Measurements from ENCODE around the gene C1QTNF1. TPM values are rescaled to one million over a fixed set of nuclear protein-coding genes. Genes with fewer than 3 reads are reported as not detected.

The C1QTNF1 gene
- total RNA-seq, 4 donors from 2014 or later = 6.3 to 20.6 (median 14.3) TPM

- H3K4me1 ChIP-seq = peaks cover 0 to 24% (median 5%) of the 10 kb centered on the region in 4 donors
- H3K36me3 ChIP-seq = peaks cover 0 to 73% (median 0%) of the 10 kb centered on the region in 3 donors
- H3K27me3 ChIP-seq = no peaks in the 10 kb centered on the region
- no peak overlapping the region for H3K4me3 ChIP-seq
- H3K9me3 ChIP-seq = no peaks in the 10 kb centered on the region
- no peak for TF ChIP-seq CTCF (IDR thresholded peaks at IDR 0.05)
- no peak for TF ChIP-seq POLR2A (IDR thresholded peaks at IDR 0.05)
- no peak overlapping the region for H3K27ac ChIP-seq
- no peak for DNase-seq
These were observed 56.9 kb downstream of the C1QTNF1 start for GRCh38 chr17:79080761-79081290.

- H3K4me3 ChIP-seq = no peak overlapping the region
- H3K36me3 ChIP-seq = peaks cover 0 to 79% (median 0%) of the 10 kb centered on the region in 3 donors
- H3K4me1 ChIP-seq = peaks cover 0 to 16% (median 2%) of the 10 kb centered on the region in 4 donors
- H3K27me3 ChIP-seq = no peaks in the 10 kb centered on the region
- no peak overlapping the region for H3K27ac ChIP-seq
- DNase-seq = no peak
- TF ChIP-seq CTCF (IDR thresholded peaks at IDR 0.05) (no peak), POLR2A (IDR thresholded peaks at IDR 0.05) (no peak)
- H3K9me3 ChIP-seq = no peaks in the 10 kb centered on the region
These were observed 57.8 kb downstream of the C1QTNF1 start for GRCh38 chr17:79081571-79082276.

- Histone ChIP-seq H3K27ac (no peak overlapping the region), H3K9me3 (no peaks in the 10 kb centered on the region), H3K27me3 (no peaks in the 10 kb centered on the region), H3K4me3 (no peak overlapping the region), H3K4me1 (peaks cover 0 to 12% (median 2%) of the 10 kb centered on the region in 4 donors), H3K36me3 (peaks cover 0 to 86% (median 0%) of the 10 kb centered on the region in 3 donors)
- peak in 2 of 3 donors; percentile 60 to 75 for DNase-seq
- TF ChIP-seq CTCF (IDR thresholded peaks at IDR 0.05) (peak; percentile 24 to 79 (median 75)), POLR2A (IDR thresholded peaks at IDR 0.05) (no peak)
These were observed 58.6 kb downstream of the C1QTNF1 start for GRCh38 chr17:79082311-79083190.

GRCh38 chr17:79083191-79083971, 59.4 kb downstream of the C1QTNF1 start:
- TF ChIP-seq CTCF (IDR thresholded peaks at IDR 0.05) = no peak
- no peak for TF ChIP-seq POLR2A (IDR thresholded peaks at IDR 0.05)
- Histone ChIP-seq H3K9me3 (no peaks in the 10 kb centered on the region), H3K27me3 (no peaks in the 10 kb centered on the region), H3K4me1 (peaks cover 0 to 3% (median 0%) of the 10 kb centered on the region in 4 donors), H3K36me3 (peaks cover 0 to 86% (median 0%) of the 10 kb centered on the region in 3 donors), H3K27ac (no peak overlapping the region), H3K4me3 (no peak overlapping the region)
- no peak for DNase-seq

Data from Peyer's patch (tissue), 4 donors.